GM23248 (cell line): ENCODE measurements around the gene CCDC183.

Experiments used
- EZH2 ChIP-seq: fragments of 200-600 bp; sonication (generic); IDR thresholded peaks from 2 replicates; pipeline ENCODE4 v1.6.1; 2018; ENCODE audit warnings: antibody characterized with exemption, mild to moderate bottlenecking; ENCODE audit not compliant: insufficient read depth, poor library complexity, severe bottlenecking
- EZH2phosphoT487 ChIP-seq: fragments of 200-600 bp; sonication (generic); IDR thresholded peaks from 2 replicates; pipeline ENCODE4 v1.6.1; 2018; ENCODE audit warnings: antibody characterized with exemption, moderate library complexity, mild to moderate bottlenecking, low read depth; ENCODE audit not compliant: insufficient read depth

- no peak for TF ChIP-seq EZH2phosphoT487
- TF ChIP-seq EZH2 = no peak
These were observed 1.7 kb upstream of the CCDC183 start for GRCh38 chr9:136794281-136794999.
